Ectodermal cell (in vitro differentiated cells): ENCODE data around the gene SNTG2.

ENCODE experiments used
- H3K27ac ChIP-seq: 2 replicates; pipeline ENCODE4 v1.7.0; 2013; ENCODE audit warnings: mild to moderate bottlenecking, low read depth, low read length; ENCODE audit not compliant: insufficient read depth, poor library complexity, severe bottlenecking
- H3K27me3 ChIP-seq: 2 replicates; pipeline ENCODE4 v1.7.0; 2013; ENCODE audit warnings: mild to moderate bottlenecking, low read length; ENCODE audit not compliant: insufficient read depth, control insufficient read depth, poor library complexity, severe bottlenecking
- H3K36me3 ChIP-seq: one replicate; pipeline ENCODE4 v1.7.0; 2013; ENCODE audit warnings: low read length; ENCODE audit not compliant: control insufficient read depth, insufficient read depth
- H3K4me1 ChIP-seq: one replicate; pipeline ENCODE4 v1.7.0; 2013; ENCODE audit warnings: low read length; ENCODE audit not compliant: control insufficient read depth, insufficient read depth
- H3K4me3 ChIP-seq: 2 replicates; pipeline ENCODE4 v1.7.0; 2013; ENCODE audit warnings: low read depth, low read length, control low read depth; ENCODE audit not compliant: insufficient read depth
- H3K9me3 ChIP-seq: 2 replicates; pipeline ENCODE4 v1.7.0; 2013; ENCODE audit warnings: mild to moderate bottlenecking, low read length, moderate library complexity; ENCODE audit not compliant: control insufficient read depth
- WGBS, 2 experiments: methylation state at CpG; one replicate each; pipeline ENCODE4 v1.1.7; 2013; ENCODE audit warnings: missing lambda C conversion rate in 2 of 2; 5-methylcytosine and 5-hydroxymethylcytosine counted together

Gene SNTG2

DNA sequence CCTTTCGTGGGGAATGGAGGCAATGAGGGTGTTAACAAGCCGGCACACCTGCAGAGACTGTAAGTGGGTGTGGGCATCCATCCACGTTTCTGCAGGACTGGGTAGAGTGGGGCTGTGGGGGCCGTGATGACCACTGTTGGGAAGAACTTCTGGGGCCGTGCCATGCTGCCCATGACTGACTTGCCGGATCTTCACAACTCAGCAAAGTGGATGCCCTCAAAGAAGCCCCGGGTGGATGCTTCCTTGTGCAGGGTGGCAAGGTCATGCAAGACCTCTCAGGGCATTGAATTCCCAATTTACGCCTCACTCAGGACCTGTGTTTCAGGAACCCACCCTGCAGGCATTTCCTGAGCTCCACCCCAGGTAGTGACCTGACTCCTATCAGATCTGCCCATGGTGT, 319.2 kb downstream of the SNTG2 start:
- Histone ChIP-seq H3K4me1 (no peaks in the 10 kb centered on the region), H3K27me3 (no peaks in the 10 kb centered on the region), H3K4me3 (no peak overlapping the region), H3K27ac (no peak overlapping the region), H3K36me3 (no peaks in the 10 kb centered on the region), H3K9me3 (no peaks in the 10 kb centered on the region)
- 90 to 92% methylated on average over 8 of the region's 8 CpGs for WGBS, 2 experiments

- Histone ChIP-seq H3K4me1 (no peaks in the 10 kb centered on the region), H3K27me3 (no peaks in the 10 kb centered on the region), H3K4me3 (no peak overlapping the region), H3K27ac (no peak overlapping the region), H3K9me3 (no peaks in the 10 kb centered on the region), H3K36me3 (no peaks in the 10 kb centered on the region)
- 95 to 96% methylated on average over 18 of the region's 18 CpGs for WGBS, 2 experiments
Measured at GRCh38 chr2:1272835-1273234, 322.2 kb downstream of the SNTG2 start.

- H3K27ac ChIP-seq = no peak overlapping the region
- no peaks in the 10 kb centered on the region for H3K9me3 ChIP-seq
- H3K4me3 ChIP-seq = no peak overlapping the region
- H3K36me3 ChIP-seq = no peaks in the 10 kb centered on the region
- WGBS, 2 experiments = 89 to 90% methylated on average over 6 of the region's 6 CpGs
- H3K4me1 ChIP-seq = no peaks in the 10 kb centered on the region
- no peaks in the 10 kb centered on the region for H3K27me3 ChIP-seq
Measured at GRCh38 chr2:1277634-1278033, 327.0 kb downstream of the SNTG2 start.

DNA sequence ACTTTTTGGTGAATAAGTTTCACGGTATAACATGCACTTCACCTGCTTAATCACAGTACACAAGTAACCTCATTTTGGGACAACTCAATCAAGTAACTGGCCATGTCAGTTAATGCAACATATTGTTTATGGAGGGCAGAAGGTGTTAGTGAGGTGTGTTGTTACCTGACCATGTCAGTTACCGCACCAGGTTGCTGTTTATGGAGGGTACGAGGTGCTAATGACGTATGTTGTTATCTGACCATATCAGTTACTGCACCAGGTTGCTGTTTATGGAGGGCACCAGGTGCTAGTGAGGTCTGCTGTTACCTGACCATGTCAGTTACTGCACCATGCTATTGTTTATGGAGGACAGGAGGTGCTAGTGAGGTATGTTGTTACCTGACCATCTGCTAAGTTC, 327.5 kb downstream of the SNTG2 start:
- H3K27me3 ChIP-seq = no peaks in the 10 kb centered on the region
- H3K36me3 ChIP-seq = no peaks in the 10 kb centered on the region

GRCh38 chr2:1278861-1279260, 328.2 kb downstream of the SNTG2 start:
- no peak overlapping the region for H3K27ac ChIP-seq
- no peaks in the 10 kb centered on the region for H3K4me1 ChIP-seq
- 93 to 94% methylated on average over 26 to 27 of the region's 27 CpGs for WGBS, 2 experiments
- H3K27me3 ChIP-seq = no peaks in the 10 kb centered on the region
- no peaks in the 10 kb centered on the region for H3K9me3 ChIP-seq
- no peaks in the 10 kb centered on the region for H3K36me3 ChIP-seq
- no peak overlapping the region for H3K4me3 ChIP-seq

More for the DNA sequence above, 327.5 kb downstream of the SNTG2 start:
- 91 to 96% methylated on average over 4 of the region's 4 CpGs for WGBS, 2 experiments
- no peak overlapping the region for H3K27ac ChIP-seq
- no peaks in the 10 kb centered on the region for H3K4me1 ChIP-seq
- no peaks in the 10 kb centered on the region for H3K9me3 ChIP-seq
- no peak overlapping the region for H3K4me3 ChIP-seq

DNA sequence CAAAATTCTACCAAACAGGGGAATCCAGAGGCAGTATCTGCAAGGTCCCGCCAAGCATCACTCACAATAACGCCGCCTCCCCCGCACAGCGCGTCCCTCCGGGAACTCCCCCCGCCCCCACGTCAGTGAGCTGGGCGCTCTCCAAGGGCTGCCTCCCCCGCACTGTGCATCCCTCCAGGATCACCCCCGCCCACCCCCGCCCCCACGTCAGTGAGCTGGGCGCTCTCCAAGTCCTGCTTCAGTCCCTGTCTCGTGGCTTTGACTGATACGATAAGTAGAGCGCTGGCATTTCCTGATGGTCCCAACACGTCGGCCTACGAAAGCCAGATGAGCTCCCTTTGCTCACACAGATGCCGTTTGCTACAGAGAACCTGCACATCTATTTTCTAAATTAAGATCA, 331.9 kb downstream of the SNTG2 start:
- Histone ChIP-seq H3K36me3 (no peaks in the 10 kb centered on the region), H3K27me3 (no peaks in the 10 kb centered on the region), H3K4me1 (no peaks in the 10 kb centered on the region), H3K27ac (no peak overlapping the region), H3K9me3 (no peaks in the 10 kb centered on the region), H3K4me3 (no peak overlapping the region)
- 77 to 80% methylated on average over 22 of the region's 22 CpGs for WGBS, 2 experiments

DNA sequence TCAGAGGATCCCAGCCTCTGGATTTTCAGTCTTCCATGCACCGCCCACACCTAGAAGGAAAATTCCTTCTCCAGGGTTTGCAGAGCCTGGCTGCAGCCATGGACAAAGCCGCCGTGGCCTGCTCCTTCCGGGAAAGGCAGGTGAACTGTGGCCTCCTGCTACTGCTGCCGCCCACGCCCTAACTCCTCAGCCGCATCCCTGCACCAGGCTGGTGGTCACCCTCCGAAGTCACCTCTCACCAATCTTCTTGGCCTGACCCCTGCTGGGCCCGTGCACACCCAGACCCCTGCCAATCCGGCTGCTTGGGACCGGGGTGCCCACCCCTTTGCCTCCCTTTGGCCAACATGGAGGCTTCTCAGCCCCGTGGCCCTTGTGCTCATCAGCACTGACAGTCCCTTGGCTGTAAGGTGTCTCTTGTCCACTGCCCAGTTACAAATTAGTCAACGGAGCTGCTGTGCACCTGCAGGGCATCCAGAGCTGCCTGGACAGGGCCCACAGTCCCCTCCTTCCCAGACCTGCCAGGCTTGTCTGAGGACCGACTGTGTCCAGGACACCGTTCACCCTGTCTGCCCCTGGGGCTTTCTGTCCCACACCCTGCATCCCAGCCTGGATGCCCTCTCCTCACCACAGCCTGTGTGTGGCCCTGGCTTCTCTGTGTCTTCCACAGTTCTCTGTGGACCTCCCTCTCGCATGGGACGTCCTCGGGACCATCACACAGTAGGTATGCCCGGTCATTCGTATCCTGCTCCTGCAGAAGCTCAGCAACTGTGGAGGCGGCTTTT, 332.6 kb downstream of the SNTG2 start:
- Histone ChIP-seq H3K4me1 (no peaks in the 10 kb centered on the region), H3K9me3 (no peaks in the 10 kb centered on the region), H3K27ac (no peak overlapping the region), H3K4me3 (no peak overlapping the region), H3K36me3 (no peaks in the 10 kb centered on the region), H3K27me3 (no peaks in the 10 kb centered on the region)
- 88 to 90% methylated on average over 21 of the region's 21 CpGs for WGBS, 2 experiments

- H3K4me1 ChIP-seq = no peaks in the 10 kb centered on the region
- H3K4me3 ChIP-seq = no peak overlapping the region
- no peaks in the 10 kb centered on the region for H3K27me3 ChIP-seq
- no peak overlapping the region for H3K27ac ChIP-seq
- H3K36me3 ChIP-seq = no peaks in the 10 kb centered on the region
- no peaks in the 10 kb centered on the region for H3K9me3 ChIP-seq
- 89 to 91% methylated on average over 10 of the region's 10 CpGs for WGBS, 2 experiments
Measured at GRCh38 chr2:1283871-1284270, 333.2 kb downstream of the SNTG2 start.

- Histone ChIP-seq H3K4me1 (no peaks in the 10 kb centered on the region), H3K4me3 (no peak overlapping the region), H3K9me3 (no peaks in the 10 kb centered on the region), H3K27me3 (no peaks in the 10 kb centered on the region), H3K27ac (no peak overlapping the region), H3K36me3 (no peaks in the 10 kb centered on the region)
- WGBS, 2 experiments = 91 to 95% methylated on average over 4 of the region's 4 CpGs
Measured at GRCh38 chr2:1286929-1287328, 336.3 kb downstream of the SNTG2 start.

DNA sequence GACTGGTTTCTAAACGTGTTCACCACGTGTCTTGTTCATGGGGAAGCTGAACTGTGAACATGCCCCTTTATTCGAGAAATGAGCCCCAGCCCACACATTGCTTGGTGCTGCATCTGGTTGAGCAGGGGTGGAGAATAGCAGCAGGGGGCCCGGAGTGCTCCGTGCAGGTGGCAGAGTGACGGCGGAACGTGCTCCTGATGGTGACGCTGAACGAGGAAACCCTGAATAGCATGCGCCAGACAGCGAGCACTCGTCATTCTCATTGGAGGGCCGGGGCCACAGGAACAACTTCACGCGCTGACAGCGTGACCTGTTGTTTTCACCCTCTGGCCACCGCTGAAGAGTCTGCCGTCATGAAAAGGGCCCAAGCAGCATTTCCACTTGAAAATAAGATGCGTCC, 336.8 kb downstream of the SNTG2 start:
- Histone ChIP-seq H3K4me3 (no peak overlapping the region), H3K27ac (no peak overlapping the region), H3K36me3 (no peaks in the 10 kb centered on the region), H3K27me3 (no peaks in the 10 kb centered on the region), H3K9me3 (no peaks in the 10 kb centered on the region), H3K4me1 (no peaks in the 10 kb centered on the region)
- 92 to 93% methylated on average over 19 to 20 of the region's 20 CpGs for WGBS, 2 experiments
